Spleen (tissue), 11 donors: ENCODE data around the gene CHD9. TPM values are rescaled to one million over a fixed set of nuclear protein-coding genes. Genes with fewer than 3 reads are reported as not detected.
A peak's percentile ranks its signal among the peaks of the same experiment; 100 is the strongest.

Experiments
- DNase-seq: peaks from one replicate; pipeline ENCODE4 v3.0.0-alpha.2; 2020
- H3K27ac ChIP-seq, 8 donors: fragments of 200-600 bp; sonication (generic) in 7 of 8; 1 replicate in 4 of 8; 2 replicates in 4 of 8; pipeline versions ENCODE4 v1.5.0 to v1.8.0; 2016 to 2021; ENCODE audit warnings: inconsistent platforms in 4 of 8, mild to moderate bottlenecking in 4 of 8, moderate library complexity in 1 of 8
- H3K27me3 ChIP-seq, 7 donors: fragments of 200-600 bp; sonication (generic) in 6 of 7; replicated peaks in 1 of 7; 1 replicate in 4 of 7; 2 replicates in 3 of 7; pipeline versions ENCODE4 v1.5.0 to v1.8.0; 2016 to 2021; ENCODE audit warnings: inconsistent platforms in 3 of 7, mild to moderate bottlenecking in 1 of 7
- H3K36me3 ChIP-seq, 6 donors: fragments of 200-600 bp; sonication (generic) in 5 of 6; 1 replicate in 4 of 6; 2 replicates in 2 of 6; pipeline versions ENCODE4 v1.5.0 to v1.8.0; 2016 to 2021; ENCODE audit warnings: inconsistent platforms in 2 of 6
- H3K4me1 ChIP-seq, 6 donors: fragments of 200-600 bp; sonication (generic) in 5 of 6; 1 replicate in 3 of 6; 2 replicates in 3 of 6; pipeline versions ENCODE4 v1.5.0 to v1.8.0; 2016 to 2021; ENCODE audit warnings: inconsistent platforms in 3 of 6
- H3K4me3 ChIP-seq, 8 donors: fragments of 200-600 bp; sonication (generic) in 7 of 8; 1 replicate in 4 of 8; 2 replicates in 4 of 8; pipeline versions ENCODE4 v1.5.0 to v1.8.0; 2016 to 2021; ENCODE audit warnings: inconsistent platforms in 4 of 8, mild to moderate bottlenecking in 4 of 8, moderate library complexity in 2 of 8
- H3K9me3 ChIP-seq, 8 donors: fragments of 200-600 bp; sonication (generic) in 7 of 8; 1 replicate in 4 of 8; 2 replicates in 4 of 8; pipeline versions ENCODE4 v1.5.0 to v1.8.0; 2016 to 2021; ENCODE audit warnings: inconsistent platforms in 4 of 8
- POLR2A ChIP-seq, 3 donors: fragments of 450-650 bp; IDR thresholded peaks; one replicate each; pipeline ENCODE4 v1.5.1; 2017; ENCODE audit warnings: antibody characterized with exemption in 3 of 3, mild to moderate bottlenecking in 1 of 3
- POLR2AphosphoS5 ChIP-seq, 3 donors: sonication (generic); formaldehyde crosslinking; IDR thresholded peaks; one replicate each; pipeline ENCODE4 v1.5.1; 2017; ENCODE audit warnings: antibody characterized with exemption in 3 of 3
- WGBS, 5 donors: extraction: QIAGEN DNeasy Blood & Tissue Kit in 3 of 5; methylation state at CpG; one replicate each; pipeline versions ENCODE4 v1.1.5 to v1.1.7; 2013 to 2018; 5-methylcytosine and 5-hydroxymethylcytosine counted together
- intact Hi-C: fragments of 100-400 bp; cut with DNase I; formaldehyde crosslinking; loops from one replicate; pipeline ENCODE4 v1.15.0; 2023; ENCODE audit warnings: low total_unique reads
- polyA plus RNA-seq, 3 donors: library from polyadenylated mRNA; stranded (reverse); fragments of 200-250 nt; gene quantifications; one replicate each; pipeline ENCODE4 v1.2.1, GENCODE V29; 2013
- total RNA-seq, 7 donors: library from RNA; depleted of rRNA in 3 of 7; stranded (reverse); fragments of >200 nt in 3 of 7; fragmentation: NEBNext Ultra II Directional in 4 of 7; extraction: Animal tissue kit (Norgen Biotek cat#: 25700) in 4 of 7; gene quantifications; one replicate each; pipeline versions ENCODE4 v1.1.0 to v1.2.1, GENCODE V29; 2016 to 2021
- TF ChIP-seq, protein P1 (sequence below), 11 experiments: fragments of 200-600 bp in 7 of 11; fragments of 450-650 bp in 4 of 11; sonication (generic) in 4 of 11; IDR thresholded peaks in 8 of 11; conservative IDR thresholded peaks in 3 of 11; 1 replicate in 7 of 11; 2 replicates in 4 of 11; pipeline versions ENCODE4 v1.4.0 to v1.8.0; 2016 to 2021; ENCODE audit warnings: antibody characterized with exemption in 11 of 11, inconsistent platforms in 4 of 11, mild to moderate bottlenecking in 1 of 11
- donor health status: healthy with polysubstance abuse.
- donor health status: DM: no; HTN: no; CAD: no; lungs with moderate emphysema.
- donor health status: DM: no; HTN: no; CAD: no.
- donor health status: Bipolar disorder and iron deficiency.
- donor health status: healthy.
- donor health status: DM: no; HTN: no; CAD: no.
- donor health status: DM: yes; HTN: yes; CAD: no.

CHD9 gene
- total and polyA plus RNA-seq, 10 donors: 16.7 to 93.3 (median 76.0) TPM

DNA sequence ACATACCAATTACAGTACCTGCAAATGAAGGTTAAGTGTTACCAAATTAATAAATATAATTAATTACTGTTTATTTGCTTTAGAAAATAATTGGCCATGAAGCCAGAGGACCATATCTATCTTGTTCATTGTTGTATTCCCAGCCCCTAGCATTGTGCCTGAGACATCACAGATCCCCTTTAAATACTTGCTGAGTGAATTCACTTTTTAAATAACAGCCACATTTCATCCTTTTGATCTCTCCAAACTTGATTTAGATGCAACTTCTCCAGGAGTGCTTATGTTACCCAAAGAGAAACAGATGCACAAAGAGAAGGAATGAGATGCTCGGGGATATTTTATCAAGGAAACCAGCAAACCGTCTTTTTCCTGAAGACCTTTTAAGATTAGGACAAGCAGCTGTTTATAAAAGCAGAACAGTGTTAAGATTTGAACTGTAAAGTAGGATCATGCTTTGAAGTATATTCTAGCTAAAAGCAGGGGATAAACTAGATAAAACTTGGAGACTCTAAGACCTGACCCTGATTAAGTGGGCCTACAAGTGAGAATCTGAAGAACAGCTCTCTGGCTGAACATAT lies 66.3 kb downstream of the CHD9 start:
- intact Hi-C loops: no loop called here
- Histone ChIP-seq H3K27ac (peak overlapping the region in 4 of 8 donors; percentile 15 to 47 (median 32)), H3K4me1 (peaks cover 0 to 12% (median 4%) of the 10 kb centered on the region in 6 donors), H3K36me3 (no peaks in the 10 kb centered on the region), H3K27me3 (no peaks in the 10 kb centered on the region), H3K4me3 (no peak overlapping the region), H3K9me3 (no peaks in the 10 kb centered on the region)
- no peak for DNase-seq
- 27 to 44% (median 31%) methylated on average over 2 of the region's 2 CpGs for WGBS, 5 donors
- TF ChIP-seq POLR2A (IDR thresholded peaks at IDR 0.05): no peak
- TF ChIP-seq POLR2AphosphoS5 (IDR thresholded peaks at IDR 0.05): no peak
- TF ChIP-seq, protein P1, sequence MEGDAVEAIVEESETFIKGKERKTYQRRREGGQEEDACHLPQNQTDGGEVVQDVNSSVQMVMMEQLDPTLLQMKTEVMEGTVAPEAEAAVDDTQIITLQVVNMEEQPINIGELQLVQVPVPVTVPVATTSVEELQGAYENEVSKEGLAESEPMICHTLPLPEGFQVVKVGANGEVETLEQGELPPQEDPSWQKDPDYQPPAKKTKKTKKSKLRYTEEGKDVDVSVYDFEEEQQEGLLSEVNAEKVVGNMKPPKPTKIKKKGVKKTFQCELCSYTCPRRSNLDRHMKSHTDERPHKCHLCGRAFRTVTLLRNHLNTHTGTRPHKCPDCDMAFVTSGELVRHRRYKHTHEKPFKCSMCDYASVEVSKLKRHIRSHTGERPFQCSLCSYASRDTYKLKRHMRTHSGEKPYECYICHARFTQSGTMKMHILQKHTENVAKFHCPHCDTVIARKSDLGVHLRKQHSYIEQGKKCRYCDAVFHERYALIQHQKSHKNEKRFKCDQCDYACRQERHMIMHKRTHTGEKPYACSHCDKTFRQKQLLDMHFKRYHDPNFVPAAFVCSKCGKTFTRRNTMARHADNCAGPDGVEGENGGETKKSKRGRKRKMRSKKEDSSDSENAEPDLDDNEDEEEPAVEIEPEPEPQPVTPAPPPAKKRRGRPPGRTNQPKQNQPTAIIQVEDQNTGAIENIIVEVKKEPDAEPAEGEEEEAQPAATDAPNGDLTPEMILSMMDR (IDR thresholded peaks at IDR 0.05 in 8 of 11, conservative IDR thresholded peaks at IDR 0.05 in 3 of 11): no peak

- no peaks in the 10 kb centered on the region for H3K36me3 ChIP-seq
- peak overlapping the region in 4 of 8 donors; percentile 15 to 47 (median 32) for H3K27ac ChIP-seq
- no peak overlapping the region for H3K4me3 ChIP-seq
- no peak for DNase-seq
- intact Hi-C loops: no loop called here
- no peaks in the 10 kb centered on the region for H3K27me3 ChIP-seq
- H3K9me3 ChIP-seq: no peaks in the 10 kb centered on the region
- 12 to 48% (median 24%) methylated on average over 1 of the region's 1 CpG for WGBS, 5 donors
- H3K4me1 ChIP-seq: peaks cover 0 to 17% (median 4%) of the 10 kb centered on the region in 6 donors
- TF ChIP-seq POLR2A (IDR thresholded peaks at IDR 0.05) (no peak), POLR2AphosphoS5 (IDR thresholded peaks at IDR 0.05) (no peak)
- TF ChIP-seq, protein P1 (IDR thresholded peaks at IDR 0.05 in 8 of 11, conservative IDR thresholded peaks at IDR 0.05 in 3 of 11): no peak
Observed at GRCh38 chr16:53121661-53122060, 66.9 kb downstream of the CHD9 start.

DNA sequence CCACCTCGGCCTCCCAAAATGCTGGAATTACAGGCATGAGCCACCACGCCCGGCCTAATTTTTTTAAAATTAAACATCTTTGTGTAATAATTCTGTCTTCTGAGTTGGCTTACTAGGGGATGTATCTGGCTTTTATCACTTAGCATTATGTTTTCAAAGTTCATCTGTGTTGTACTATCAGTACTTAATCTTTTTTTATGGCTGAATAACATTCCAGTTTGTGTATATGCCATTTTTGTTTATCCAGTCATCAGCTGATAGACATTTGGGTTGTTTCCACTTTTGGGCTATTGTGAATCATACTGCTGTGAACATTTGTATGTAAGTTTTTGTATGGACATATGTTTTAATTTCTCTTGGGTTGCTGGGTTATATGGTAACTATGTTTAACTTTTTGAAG lies 69.0 kb downstream of the CHD9 start:
- WGBS, 5 donors: 85 to 100% (median 94%) methylated on average over 3 of the region's 3 CpGs
- TF ChIP-seq POLR2AphosphoS5 (IDR thresholded peaks at IDR 0.05): no peak
- TF ChIP-seq POLR2A (IDR thresholded peaks at IDR 0.05): no peak
- TF ChIP-seq, protein P1 (IDR thresholded peaks at IDR 0.05 in 8 of 11, conservative IDR thresholded peaks at IDR 0.05 in 3 of 11): no peak
- no peak for DNase-seq
- H3K27ac ChIP-seq: no peak overlapping the region
- intact Hi-C loops: no loop called here
- H3K36me3 ChIP-seq: no peaks in the 10 kb centered on the region
- H3K9me3 ChIP-seq: no peaks in the 10 kb centered on the region
- no peaks in the 10 kb centered on the region for H3K27me3 ChIP-seq
- peaks cover 0 to 28% (median 6%) of the 10 kb centered on the region in 6 donors for H3K4me1 ChIP-seq
- no peak overlapping the region for H3K4me3 ChIP-seq

- TF ChIP-seq POLR2AphosphoS5 (IDR thresholded peaks at IDR 0.05) (no peak), POLR2A (IDR thresholded peaks at IDR 0.05) (no peak)
- TF ChIP-seq, protein P1 (IDR thresholded peaks at IDR 0.05 in 8 of 11, conservative IDR thresholded peaks at IDR 0.05 in 3 of 11): no peak
- no peak overlapping the region for H3K27ac ChIP-seq
- H3K4me3 ChIP-seq: no peak overlapping the region
- intact Hi-C loops: no loop called here
- H3K36me3 ChIP-seq: no peaks in the 10 kb centered on the region
- no peaks in the 10 kb centered on the region for H3K9me3 ChIP-seq
- DNase-seq: no peak
- peaks cover 0 to 36% (median 16%) of the 10 kb centered on the region in 6 donors for H3K4me1 ChIP-seq
- WGBS, 5 donors: 81 to 87% (median 84%) methylated on average over 5 of the region's 5 CpGs
- H3K27me3 ChIP-seq: no peaks in the 10 kb centered on the region
Observed at GRCh38 chr16:53126390-53126789, 71.6 kb downstream of the CHD9 start.
